Measurements from ENCODE around the gene GGACT.

The GGACT gene

GRCh38 chr13:100588331-100589177 lies at the start of gene GGACT:
GGACT (minus strand) TSS chr13:100588789; CDS start chr13:100532591, 56,198 bp downstream.
- H3K27me3 ChIP-seq (ENCODE audit: insufficient read depth, low read length): no peaks in the 10 kb centered on the region
- no peaks in the 10 kb centered on the region for H3K9me2 ChIP-seq (ENCODE audit: low read depth, low read length)
- no peaks in the 10 kb centered on the region for H3K9me3 ChIP-seq (ENCODE audit: low read length)
- no peaks in the 10 kb centered on the region for H3F3A ChIP-seq (ENCODE audit: insufficient read depth, low read length)
- H4K20me1 ChIP-seq (ENCODE audit: insufficient read depth, low read length): no peaks in the 10 kb centered on the region
- peak within 1 kb of the TSS; percentile 71 for H3K4me3 ChIP-seq (ENCODE audit: low read depth, low read length, poor library complexity, severe bottlenecking)
- H3K4me1 ChIP-seq (ENCODE audit: insufficient read depth, low read length, severe bottlenecking): peaks cover 13% of the 10 kb centered on the region
- H3K36me3 ChIP-seq (ENCODE audit: insufficient read depth, low read length): no peaks in the 10 kb centered on the region
- H3K79me2 ChIP-seq (ENCODE audit: insufficient read depth, low read length): no peaks in the 10 kb centered on the region
- no peak within 1 kb of the TSS for H3K27ac ChIP-seq (ENCODE audit: low read depth, low read length, poor library complexity, severe bottlenecking)
- peak within 1 kb of the TSS; percentile 71 for H3K9ac ChIP-seq (ENCODE audit: low read length)
- TF ChIP-seq EZH2 (IDR thresholded peaks at IDR 0.05; ENCODE audit: borderline replicate concordance, low read length) (no peak), CTCF (IDR thresholded peaks at IDR 0.05; ENCODE audit: low read length) (peak; percentile 81)
- H2AFZ ChIP-seq (ENCODE audit: low read length): peak within 1 kb of the TSS; percentile 69
- H3K4me2 ChIP-seq (ENCODE audit: low read length): peak within 1 kb of the TSS; percentile 55

GRCh38 chr13:100637796-100638195 lies 49.2 kb upstream of the GGACT start:
- Histone ChIP-seq H4K20me1 (ENCODE audit: insufficient read depth, low read length) (no peaks in the 10 kb centered on the region), H3K27ac (ENCODE audit: low read depth, low read length, poor library complexity, severe bottlenecking) (no peak overlapping the region), H3K9me3 (ENCODE audit: low read length) (no peaks in the 10 kb centered on the region), H3K36me3 (ENCODE audit: insufficient read depth, low read length) (peaks cover 86% of the 10 kb centered on the region), H3K4me1 (ENCODE audit: insufficient read depth, low read length, severe bottlenecking) (no peaks in the 10 kb centered on the region), H2AFZ (ENCODE audit: low read length) (no peak overlapping the region), H3K79me2 (ENCODE audit: insufficient read depth, low read length) (no peaks in the 10 kb centered on the region), H3F3A (ENCODE audit: insufficient read depth, low read length) (no peaks in the 10 kb centered on the region), H3K9ac (ENCODE audit: low read length) (no peak overlapping the region), H3K4me3 (ENCODE audit: low read depth, low read length, poor library complexity, severe bottlenecking) (no peak overlapping the region), H3K9me2 (ENCODE audit: low read depth, low read length) (no peaks in the 10 kb centered on the region), H3K4me2 (ENCODE audit: low read length) (no peak overlapping the region), H3K27me3 (ENCODE audit: insufficient read depth, low read length) (no peaks in the 10 kb centered on the region)
- TF ChIP-seq EZH2 (IDR thresholded peaks at IDR 0.05; ENCODE audit: borderline replicate concordance, low read length): no peak
- no peak for TF ChIP-seq CTCF (IDR thresholded peaks at IDR 0.05; ENCODE audit: low read length)

- Histone ChIP-seq H3K4me2 (ENCODE audit: low read length) (no peak overlapping the region), H2AFZ (ENCODE audit: low read length) (no peak overlapping the region), H3K9me2 (ENCODE audit: low read depth, low read length) (no peaks in the 10 kb centered on the region), H3K4me3 (ENCODE audit: low read depth, low read length, poor library complexity, severe bottlenecking) (no peak overlapping the region), H3K9me3 (ENCODE audit: low read length) (no peaks in the 10 kb centered on the region), H3K27ac (ENCODE audit: low read depth, low read length, poor library complexity, severe bottlenecking) (no peak overlapping the region), H3K4me1 (ENCODE audit: insufficient read depth, low read length, severe bottlenecking) (no peaks in the 10 kb centered on the region), H3K79me2 (ENCODE audit: insufficient read depth, low read length) (no peaks in the 10 kb centered on the region), H3K27me3 (ENCODE audit: insufficient read depth, low read length) (no peaks in the 10 kb centered on the region), H3F3A (ENCODE audit: insufficient read depth, low read length) (no peaks in the 10 kb centered on the region), H3K9ac (ENCODE audit: low read length) (no peak overlapping the region), H4K20me1 (ENCODE audit: insufficient read depth, low read length) (no peaks in the 10 kb centered on the region), H3K36me3 (ENCODE audit: insufficient read depth, low read length) (peaks cover 85% of the 10 kb centered on the region)
- no peak for TF ChIP-seq CTCF (IDR thresholded peaks at IDR 0.05; ENCODE audit: low read length)
- no peak for TF ChIP-seq EZH2 (IDR thresholded peaks at IDR 0.05; ENCODE audit: borderline replicate concordance, low read length)
Observed at GRCh38 chr13:100637380-100637779, 48.8 kb upstream of the GGACT start.
